ENCODE measurements around the gene MAD1L1.

- TF ChIP-seq GATA2 (IDR thresholded peaks at IDR 0.05; ENCODE audit: low read depth, low read length) (no peak), GATA3 (IDR thresholded peaks at IDR 0.05; ENCODE audit: low read depth, low read length) (no peak)
Measured at GRCh38 chr7:2185715-2186114, 47.0 kb downstream of the MAD1L1 start.
